Esophagus muscularis mucosa (tissue), 3 donors: Measurements from ENCODE around the gene ZNF500.

Experiments used
- POLR2A ChIP-seq: fragments of 450-650 bp; IDR thresholded peaks from one replicate; pipeline ENCODE4 v1.6.1; 2017; ENCODE audit warnings: antibody characterized with exemption, moderate library complexity, mild to moderate bottlenecking, low read depth
- TF ChIP-seq, protein P1 (sequence below), 3 experiments: fragments of 200-600 bp in 2 of 3; fragments of 450-650 bp in 1 of 3; sonication (generic) in 2 of 3; IDR thresholded peaks; one replicate each; pipeline ENCODE4 v1.5.1; 2017 to 2019; ENCODE audit warnings: antibody characterized with exemption in 3 of 3, mild to moderate bottlenecking in 2 of 3, moderate library complexity in 1 of 3

GRCh38 chr16:4792951-4793513 is 26.1 kb upstream of the ZNF500 start:
- TF ChIP-seq, protein P1, sequence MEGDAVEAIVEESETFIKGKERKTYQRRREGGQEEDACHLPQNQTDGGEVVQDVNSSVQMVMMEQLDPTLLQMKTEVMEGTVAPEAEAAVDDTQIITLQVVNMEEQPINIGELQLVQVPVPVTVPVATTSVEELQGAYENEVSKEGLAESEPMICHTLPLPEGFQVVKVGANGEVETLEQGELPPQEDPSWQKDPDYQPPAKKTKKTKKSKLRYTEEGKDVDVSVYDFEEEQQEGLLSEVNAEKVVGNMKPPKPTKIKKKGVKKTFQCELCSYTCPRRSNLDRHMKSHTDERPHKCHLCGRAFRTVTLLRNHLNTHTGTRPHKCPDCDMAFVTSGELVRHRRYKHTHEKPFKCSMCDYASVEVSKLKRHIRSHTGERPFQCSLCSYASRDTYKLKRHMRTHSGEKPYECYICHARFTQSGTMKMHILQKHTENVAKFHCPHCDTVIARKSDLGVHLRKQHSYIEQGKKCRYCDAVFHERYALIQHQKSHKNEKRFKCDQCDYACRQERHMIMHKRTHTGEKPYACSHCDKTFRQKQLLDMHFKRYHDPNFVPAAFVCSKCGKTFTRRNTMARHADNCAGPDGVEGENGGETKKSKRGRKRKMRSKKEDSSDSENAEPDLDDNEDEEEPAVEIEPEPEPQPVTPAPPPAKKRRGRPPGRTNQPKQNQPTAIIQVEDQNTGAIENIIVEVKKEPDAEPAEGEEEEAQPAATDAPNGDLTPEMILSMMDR (IDR thresholded peaks at IDR 0.05): no peak
- TF ChIP-seq POLR2A: no peak
